ENCODE results near the gene TBC1D12.
"Not testable (repeated sequence)": the region's sequence is repeated elsewhere in the genome, so short reads cannot be mapped to it uniquely, and the experiment has no call there.

TBC1D12 gene

GRCh38 chr10:94402204-94402842 is at the start of gene TBC1D12:
TSS of gene TBC1D12 (plus strand) at chr10:94402541. CDS start at chr10:94402614, 73 bp downstream.
- DNase-seq (ENCODE audit: low read depth in 2 of 2, low spot score in 1 of 2), result no peak

- no peak for DNase-seq (ENCODE audit: low read depth in 2 of 2, low spot score in 1 of 2)
These were observed 49.0 kb upstream of the TBC1D12 start for GRCh38 chr10:94353336-94353735.

GRCh38 chr10:94355841-94356240 is 46.5 kb upstream of the TBC1D12 start:
- DNase-seq (ENCODE audit: low read depth in 2 of 2, low spot score in 1 of 2), result no peak

GRCh38 chr10:94357193-94357592 is 45.1 kb upstream of the TBC1D12 start:
- no peak for DNase-seq (ENCODE audit: low read depth in 2 of 2, low spot score in 1 of 2)

GRCh38 chr10:94358480-94358879 is 43.9 kb upstream of the TBC1D12 start:
- DNase-seq (ENCODE audit: low read depth in 2 of 2, low spot score in 1 of 2), result no peak

- DNase-seq (ENCODE audit: low read depth in 2 of 2, low spot score in 1 of 2), result no peak
These were observed 41.1 kb upstream of the TBC1D12 start for GRCh38 chr10:94361171-94361794.

GRCh38 chr10:94362360-94363250 is 39.7 kb upstream of the TBC1D12 start, which contains the start of gene NOC3L:
TSS of gene NOC3L (minus strand) at chr10:94362939. CDS start at chr10:94362838, 101 bp downstream.
- peak; percentile 89 to 94 for DNase-seq (ENCODE audit: low read depth in 2 of 2, low spot score in 1 of 2)

- DNase-seq (ENCODE audit: low read depth in 2 of 2, low spot score in 1 of 2), result no peak
These were observed 39.1 kb upstream of the TBC1D12 start for GRCh38 chr10:94363251-94363565.

- DNase-seq (ENCODE audit: low read depth in 2 of 2, low spot score in 1 of 2), result no peak
These were observed 37.9 kb upstream of the TBC1D12 start for GRCh38 chr10:94364482-94364881.

GRCh38 chr10:94366382-94366781 is 36.0 kb upstream of the TBC1D12 start:
- DNase-seq (ENCODE audit: low read depth in 2 of 2, low spot score in 1 of 2), result no peak

GRCh38 chr10:94370501-94370900 is 31.8 kb upstream of the TBC1D12 start:
- DNase-seq (ENCODE audit: low read depth in 2 of 2, low spot score in 1 of 2), result no peak

- no peak for DNase-seq (ENCODE audit: low read depth in 2 of 2, low spot score in 1 of 2)
These were observed 27.0 kb upstream of the TBC1D12 start for GRCh38 chr10:94375374-94375773.

- no peak for DNase-seq (ENCODE audit: low read depth in 2 of 2, low spot score in 1 of 2)
These were observed 25.5 kb upstream of the TBC1D12 start for GRCh38 chr10:94376865-94377264.

- no peak for DNase-seq (ENCODE audit: low read depth in 2 of 2, low spot score in 1 of 2)
These were observed 18.8 kb upstream of the TBC1D12 start for GRCh38 chr10:94383530-94383929.

GRCh38 chr10:94385733-94386132 is 16.6 kb upstream of the TBC1D12 start:
- not testable (repeated sequence) for DNase-seq (ENCODE audit: low read depth in 2 of 2, low spot score in 1 of 2)

- DNase-seq (ENCODE audit: low read depth in 2 of 2, low spot score in 1 of 2), result not testable (repeated sequence)
These were observed 10.2 kb upstream of the TBC1D12 start for GRCh38 chr10:94392117-94392516.

GRCh38 chr10:94397549-94398370 is 4.6 kb upstream of the TBC1D12 start:
- DNase-seq (ENCODE audit: low read depth in 2 of 2, low spot score in 1 of 2), result no peak

GRCh38 chr10:94398762-94399161 is 3.6 kb upstream of the TBC1D12 start:
- DNase-seq (ENCODE audit: low read depth in 2 of 2, low spot score in 1 of 2), result no peak

GRCh38 chr10:94402843-94403379 is 570 bp downstream of the TBC1D12 start:
- no peak for DNase-seq (ENCODE audit: low read depth in 2 of 2, low spot score in 1 of 2)

GRCh38 chr10:94403380-94404213 is 1.3 kb downstream of the TBC1D12 start:
- no peak for DNase-seq (ENCODE audit: low read depth in 2 of 2, low spot score in 1 of 2)

All from stimulated activated CD8-positive, alpha-beta memory T cell treated with anti-CD3 and anti-CD28 coated beads, Interleukin-4, amount 100 ng/mL, for 4 hours (primary cell).